Activated CD8-positive, alpha-beta memory T cell treated with anti-CD3 and anti-CD28 coated beads, Interleukin-2, amount 10 ng/mL, durations not matched to agents 7 days and 5 days (primary cell): ENCODE results near the gene RPL22. TPM values are rescaled to one million over a fixed set of nuclear protein-coding genes. Genes with fewer than 3 reads are reported as not detected.

Experiments
- total RNA-seq, 2 experiments: library from RNA; stranded (reverse); gene quantifications; one replicate each; pipeline ENCODE4 v1.2.3, GENCODE V29; 2021

Gene RPL22
- total RNA-seq, 2 experiments from 2014 or later = 229 to 287 TPM

Other genes starting within 250 kb of the RPL22 start
- gene NPHP4, start 207.2 kb downstream of the RPL22 start, total RNA-seq = 10 to 100 TPM; 15.4 to 20.3 TPM
- gene KCNAB2, start 153.7 kb downstream of the RPL22 start, total RNA-seq = 100 to 1,000 TPM; 248 to 368 TPM
- 1 to 10 TPM in 1 of 2 experiments, under 1 TPM in 1; 0.47 to 1.1 TPM for gene CHD5, start 19.3 kb downstream of the RPL22 start, total RNA-seq
- 10 to 100 TPM; 12.4 to 36.7 TPM for gene RNF207, start 6.5 kb upstream of the RPL22 start, total RNA-seq
- 10 to 100 TPM; 59.1 to 72.8 TPM for gene ICMT, start 36.4 kb upstream of the RPL22 start, total RNA-seq
- not detected for gene HES3, start 44.6 kb upstream of the RPL22 start, total RNA-seq
- 1 to 10 TPM; 1.1 to 1.2 TPM for gene GPR153, start 61.5 kb upstream of the RPL22 start, total RNA-seq
- gene ACOT7, start 194.2 kb upstream of the RPL22 start, total RNA-seq = 10 to 100 TPM; 81.3 to 87.0 TPM
- under 1 TPM in 1 of 2 experiments, not detected in 1; 0.52 TPM for gene HES2, start 220.3 kb upstream of the RPL22 start, total RNA-seq
- under 1 TPM; 0.32 to 0.89 TPM for gene ESPN, start 225.2 kb upstream of the RPL22 start, total RNA-seq